GM23338 (cell line): ENCODE measurements around the gene CELSR3.

Experiments used
- CREB1 ChIP-seq: fragments of 250-450 bp; sonication (Bioruptor Pico); IDR thresholded peaks from 2 replicates; pipeline ENCODE4 v1.5.0; 2020; ENCODE audit warnings: low read depth, mild to moderate bottlenecking, moderate library complexity
- CTCF ChIP-seq, 2 experiments: fragments of 200-600 bp in 1 of 2; sonication (generic) in 1 of 2; conservative IDR thresholded peaks; 2 replicates each; pipeline versions ENCODE4 v1.5.1 to v1.6.1; 2016 to 2017; ENCODE audit warnings: antibody characterized with exemption in 2 of 2, low read depth in 2 of 2, mild to moderate bottlenecking in 2 of 2, moderate library complexity in 1 of 2
- ETS1 ChIP-seq: IDR thresholded peaks from 2 replicates; pipeline ENCODE4 v1.6.1; 2016; ENCODE audit warnings: antibody characterized with exemption
- EZH2 ChIP-seq: fragments of 200-600 bp; sonication (generic); IDR thresholded peaks from one replicate; pipeline ENCODE4 v1.8.0; 2017; ENCODE audit warnings: antibody characterized with exemption, mild to moderate bottlenecking, low read depth; ENCODE audit not compliant: unreplicated experiment
- EZH2phosphoT487 ChIP-seq: fragments of 200-600 bp; sonication (generic); IDR thresholded peaks from one replicate; pipeline ENCODE4 v1.8.1; 2018; ENCODE audit warnings: antibody characterized with exemption; ENCODE audit not compliant: unreplicated experiment
- JUNB ChIP-seq: IDR thresholded peaks from one replicate; pipeline ENCODE4 v1.6.1; 2016; ENCODE audit warnings: antibody characterized with exemption; ENCODE audit not compliant: unreplicated experiment
- POLR2AphosphoS5 ChIP-seq: IDR thresholded peaks from 2 replicates; pipeline ENCODE4 v1.6.1; 2016; ENCODE audit warnings: antibody characterized with exemption, low read depth
- REST ChIP-seq: IDR thresholded peaks from one replicate; pipeline ENCODE4 v1.6.1; 2018; ENCODE audit warnings: antibody characterized with exemption; ENCODE audit not compliant: unreplicated experiment
- STAT1 ChIP-seq: IDR thresholded peaks from one replicate; pipeline ENCODE4 v1.6.1; 2016; ENCODE audit warnings: antibody characterized with exemption; ENCODE audit not compliant: unreplicated experiment
- ZNF331 ChIP-seq: fragments of 250-450 bp; sonication (Bioruptor Pico); IDR thresholded peaks from 2 replicates; pipeline ENCODE4 v1.5.0; 2020; ENCODE audit warnings: low read depth, mild to moderate bottlenecking, moderate library complexity

- TF ChIP-seq CTCF (conservative IDR thresholded peaks at IDR 0.05; ENCODE audit: low read depth in 2 of 2) = no peak
- no peak for TF ChIP-seq CREB1
- no peak for TF ChIP-seq POLR2AphosphoS5
- no peak for TF ChIP-seq REST
- TF ChIP-seq EZH2phosphoT487 = no peak
- no peak for TF ChIP-seq ZNF331 (CRISPR knock-in tag)
- TF ChIP-seq JUNB = no peak
- no peak for TF ChIP-seq EZH2
- no peak for TF ChIP-seq ETS1
- no peak for TF ChIP-seq STAT1
Measured at GRCh38 chr3:48689384-48689783, 26.7 kb upstream of the CELSR3 start.
